Astrocyte (in vitro differentiated cells and primary cell): ENCODE results near the gene MAPK10. TPM values are rescaled to one million over a fixed set of nuclear protein-coding genes. Genes with fewer than 3 reads are reported as not detected.
A peak's percentile ranks its signal among the peaks of the same experiment; 100 is the strongest.

Experiments used
- DNase-seq: peaks from one replicate; pipeline ENCODE4 v3.0.0-alpha.2; 2010; ENCODE audit warnings: low read depth
- FAIRE-seq: peaks from 2 replicates; lab custom pipeline; 2011; peaks lifted over from hg19 to GRCh38; lab: Jason Lieb, UNC
- H2AFZ ChIP-seq: 2 replicates; pipeline ENCODE4 v1.6.0; 2012; ENCODE audit warnings: low read depth, low read length, inconsistent platforms
- H3K27ac ChIP-seq: 2 replicates; pipeline ENCODE4 v1.5.1; 2011; ENCODE audit warnings: low read depth, low read length, inconsistent platforms
- H3K27me3 ChIP-seq: 2 replicates; pipeline ENCODE4 v1.6.0; 2011; ENCODE audit warnings: low read length, inconsistent platforms; ENCODE audit not compliant: insufficient read depth
- H3K36me3 ChIP-seq: 2 replicates; pipeline ENCODE4 v1.5.1; 2011; ENCODE audit warnings: low read length, inconsistent platforms; ENCODE audit not compliant: insufficient read depth
- H3K4me1 ChIP-seq: 2 replicates; pipeline ENCODE4 v1.5.1; 2011; ENCODE audit warnings: low read length, inconsistent platforms; ENCODE audit not compliant: insufficient read depth
- H3K4me2 ChIP-seq: 2 replicates; pipeline ENCODE4 v1.6.0; 2012; ENCODE audit warnings: low read length, inconsistent platforms
- H3K4me3 ChIP-seq: 2 replicates; pipeline ENCODE4 v1.5.1; 2011; ENCODE audit warnings: low read depth, mild to moderate bottlenecking, low read length, inconsistent platforms; ENCODE audit not compliant: insufficient read depth
- H3K79me2 ChIP-seq: 2 replicates; pipeline ENCODE4 v1.6.0; 2012; ENCODE audit warnings: mild to moderate bottlenecking, low read length, inconsistent platforms; ENCODE audit not compliant: insufficient read depth
- H3K9ac ChIP-seq: 2 replicates; pipeline ENCODE4 v1.6.0; 2012; ENCODE audit warnings: mild to moderate bottlenecking, low read length, inconsistent platforms
- H3K9me3 ChIP-seq: 2 replicates; pipeline ENCODE4 v1.5.1; 2012; ENCODE audit warnings: low read depth, mild to moderate bottlenecking, low read length, inconsistent platforms; ENCODE audit not compliant: insufficient read depth
- H4K20me1 ChIP-seq: 2 replicates; pipeline ENCODE4 v1.6.0; 2012; ENCODE audit warnings: low read length, inconsistent platforms; ENCODE audit not compliant: insufficient read depth
- H3K27ac Mint-ChIP-seq: one replicate; pipeline ENCODE4 v1.8.0; 2021; ENCODE audit warnings: mild to moderate bottlenecking, mixed read lengths; ENCODE audit not compliant: unreplicated experiment
- H3K27me3 Mint-ChIP-seq: one replicate; pipeline ENCODE4 v1.8.0; 2021; ENCODE audit warnings: low read depth, mixed read lengths; ENCODE audit not compliant: unreplicated experiment
- H3K36me3 Mint-ChIP-seq: one replicate; pipeline ENCODE4 v1.8.0; 2021; ENCODE audit warnings: low read depth, mixed read lengths; ENCODE audit not compliant: unreplicated experiment
- H3K4me1 Mint-ChIP-seq: one replicate; pipeline ENCODE4 v1.8.0; 2021; ENCODE audit warnings: low read depth, mixed read lengths; ENCODE audit not compliant: unreplicated experiment
- H3K4me3 Mint-ChIP-seq: one replicate; pipeline ENCODE4 v1.8.0; 2021; ENCODE audit warnings: mild to moderate bottlenecking, moderate library complexity, mixed read lengths; ENCODE audit not compliant: unreplicated experiment
- H3K9me3 Mint-ChIP-seq: one replicate; pipeline ENCODE4 v1.8.0; 2021; ENCODE audit warnings: mild to moderate bottlenecking, mixed read lengths; ENCODE audit not compliant: unreplicated experiment
- EZH2 ChIP-seq: IDR thresholded peaks from 2 replicates; pipeline ENCODE4 v1.6.1; 2012; ENCODE audit warnings: mild to moderate bottlenecking, low read length, inconsistent platforms; ENCODE audit not compliant: insufficient read depth
- total RNA-seq: library from RNA; stranded (reverse); gene quantifications from 2 replicates; pipeline ENCODE4 v1.2.1, GENCODE V29; 2021
- TF ChIP-seq, protein P1 (sequence below): IDR thresholded peaks from 2 replicates; pipeline ENCODE4 v1.5.1; 2011; ENCODE audit warnings: low read depth, mild to moderate bottlenecking, inconsistent platforms, low read length, moderate library complexity; ENCODE audit not compliant: insufficient read depth

Gene MAPK10
- total RNA-seq, 1 donor from 2014 or later = 7.5 TPM

DNA sequence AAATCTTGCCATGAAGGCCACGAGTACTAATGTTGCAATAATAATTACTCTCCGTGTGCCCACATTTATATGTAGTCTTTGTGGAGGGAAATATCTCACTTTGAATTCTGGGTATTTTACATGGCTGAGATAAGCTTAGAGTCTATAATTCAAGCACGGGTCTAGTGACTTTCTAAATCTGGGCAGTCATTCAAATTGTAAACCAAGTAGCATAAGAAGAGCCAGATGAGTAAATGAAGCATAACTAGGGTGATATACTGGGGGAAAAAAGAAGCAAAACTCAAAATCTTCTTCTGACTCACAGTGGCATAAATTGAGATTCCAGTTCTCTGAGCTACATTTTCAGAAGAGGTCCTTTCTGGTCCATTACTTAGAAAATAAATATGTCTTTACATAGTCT lies 53.0 kb downstream of the MAPK10 start:
- Mint-ChIP-seq H3K4me1 (peaks cover 9% of the 10 kb centered on the region), H3K27me3 (no peaks in the 10 kb centered on the region), H3K36me3 (no peaks in the 10 kb centered on the region), H3K27ac (no peak overlapping the region), H3K4me3 (no peak overlapping the region), H3K9me3 (peaks cover 10% of the 10 kb centered on the region)
- TF ChIP-seq EZH2 = no peak
- TF ChIP-seq, protein P1, sequence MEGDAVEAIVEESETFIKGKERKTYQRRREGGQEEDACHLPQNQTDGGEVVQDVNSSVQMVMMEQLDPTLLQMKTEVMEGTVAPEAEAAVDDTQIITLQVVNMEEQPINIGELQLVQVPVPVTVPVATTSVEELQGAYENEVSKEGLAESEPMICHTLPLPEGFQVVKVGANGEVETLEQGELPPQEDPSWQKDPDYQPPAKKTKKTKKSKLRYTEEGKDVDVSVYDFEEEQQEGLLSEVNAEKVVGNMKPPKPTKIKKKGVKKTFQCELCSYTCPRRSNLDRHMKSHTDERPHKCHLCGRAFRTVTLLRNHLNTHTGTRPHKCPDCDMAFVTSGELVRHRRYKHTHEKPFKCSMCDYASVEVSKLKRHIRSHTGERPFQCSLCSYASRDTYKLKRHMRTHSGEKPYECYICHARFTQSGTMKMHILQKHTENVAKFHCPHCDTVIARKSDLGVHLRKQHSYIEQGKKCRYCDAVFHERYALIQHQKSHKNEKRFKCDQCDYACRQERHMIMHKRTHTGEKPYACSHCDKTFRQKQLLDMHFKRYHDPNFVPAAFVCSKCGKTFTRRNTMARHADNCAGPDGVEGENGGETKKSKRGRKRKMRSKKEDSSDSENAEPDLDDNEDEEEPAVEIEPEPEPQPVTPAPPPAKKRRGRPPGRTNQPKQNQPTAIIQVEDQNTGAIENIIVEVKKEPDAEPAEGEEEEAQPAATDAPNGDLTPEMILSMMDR = no peak
- Histone ChIP-seq H3K27me3 (no peaks in the 10 kb centered on the region), H4K20me1 (no peaks in the 10 kb centered on the region), H2AFZ (no peak overlapping the region), H3K4me1 (no peaks in the 10 kb centered on the region), H3K4me2 (no peak overlapping the region), H3K4me3 (no peak overlapping the region), H3K36me3 (no peaks in the 10 kb centered on the region), H3K9me3 (no peaks in the 10 kb centered on the region), H3K79me2 (no peaks in the 10 kb centered on the region), H3K9ac (no peak overlapping the region), H3K27ac (no peak overlapping the region)
- DNase-seq (peak; percentile 85), FAIRE-seq (peak; percentile 65)

GRCh38 chr4:86302830-86303229 lies 57.0 kb downstream of the MAPK10 start:
- FAIRE-seq = no peak

GRCh38 chr4:86302251-86302650 lies 57.6 kb downstream of the MAPK10 start:
- DNase-seq (peak; percentile 94), FAIRE-seq (no peak)
- H3K27ac Mint-ChIP-seq = no peak overlapping the region
- Histone ChIP-seq H4K20me1 (no peaks in the 10 kb centered on the region), H3K9me3 (peaks cover 2% of the 10 kb centered on the region), H3K4me3 (no peak overlapping the region), H3K27me3 (no peaks in the 10 kb centered on the region), H3K4me2 (no peak overlapping the region), H3K36me3 (no peaks in the 10 kb centered on the region), H3K9ac (no peak overlapping the region), H3K79me2 (no peaks in the 10 kb centered on the region), H3K4me1 (no peaks in the 10 kb centered on the region), H3K27ac (no peak overlapping the region), H2AFZ (no peak overlapping the region)
- H3K27me3 Mint-ChIP-seq = no peaks in the 10 kb centered on the region
- H3K4me3 Mint-ChIP-seq = no peak overlapping the region
- H3K36me3 Mint-ChIP-seq = peaks cover 3% of the 10 kb centered on the region
- TF ChIP-seq EZH2 = no peak
- TF ChIP-seq, protein P1 = no peak
- peaks cover 18% of the 10 kb centered on the region for H3K9me3 Mint-ChIP-seq
- H3K4me1 Mint-ChIP-seq = peaks cover 4% of the 10 kb centered on the region

More at GRCh38 chr4:86302830-86303229, 57.0 kb downstream of the MAPK10 start:
- Histone ChIP-seq H3K9me3 (peaks cover 2% of the 10 kb centered on the region), H3K79me2 (no peaks in the 10 kb centered on the region), H3K36me3 (no peaks in the 10 kb centered on the region), H4K20me1 (no peaks in the 10 kb centered on the region), H3K9ac (no peak overlapping the region), H3K4me1 (no peaks in the 10 kb centered on the region), H3K27me3 (no peaks in the 10 kb centered on the region), H2AFZ (no peak overlapping the region), H3K4me3 (no peak overlapping the region), H3K27ac (no peak overlapping the region), H3K4me2 (no peak overlapping the region)
- Mint-ChIP-seq H3K27me3 (no peaks in the 10 kb centered on the region), H3K9me3 (peaks cover 18% of the 10 kb centered on the region), H3K27ac (no peak overlapping the region), H3K4me3 (no peak overlapping the region), H3K4me1 (peaks cover 9% of the 10 kb centered on the region), H3K36me3 (peaks cover 3% of the 10 kb centered on the region)
- TF ChIP-seq, protein P1 = no peak
- peak; percentile 39 for DNase-seq
